ENCODE results near the gene HENMT1.

The HENMT1 gene

GRCh38 chr1:108601708-108602410 is 59.0 kb downstream of the HENMT1 start:
- Histone ChIP-seq H3K27ac (ENCODE audit: extremely low read depth, low read depth, low read length) (no peak overlapping the region), H3K4me3 (ENCODE audit: low read depth, low read length) (no peak overlapping the region), H3K9me3 (ENCODE audit: control insufficient read depth, insufficient read depth, low read depth, low read length) (no peaks in the 10 kb centered on the region), H3K4me1 (ENCODE audit: control insufficient read depth, insufficient read depth, low read length) (peaks cover 2% of the 10 kb centered on the region; the same call in 1 of the 2 replicates), H3K36me3 (ENCODE audit: control insufficient read depth in 2 of 2, insufficient read depth in 1 of 2, low read length in 2 of 2) (peaks cover 0 to 21% of the 10 kb centered on the region in 2 experiments; a peak in 1 of 3 replicates)
- TF ChIP-seq GFI1B (tag by site-specific recombination; IDR thresholded peaks at IDR 0.05): no peak
- no peak for TF ChIP-seq ZNF677 (tag by site-specific recombination; IDR thresholded peaks at IDR 0.05)
- TF ChIP-seq ZBTB26 (tag by site-specific recombination; optimal IDR thresholded peaks at IDR 0.05): no peak
- TF ChIP-seq HIC1 (tag by site-specific recombination; IDR thresholded peaks at IDR 0.05): no peak
- TF ChIP-seq ZNF558 (tag by site-specific recombination; IDR thresholded peaks at IDR 0.05): no peak
- TF ChIP-seq REPIN1 (tag by site-specific recombination; IDR thresholded peaks at IDR 0.05; ENCODE audit: low read depth): no peak
- TF ChIP-seq ZNF157 (tag by site-specific recombination; IDR thresholded peaks at IDR 0.05): no peak
- no peak for TF ChIP-seq FEZF1 (tag by site-specific recombination; IDR thresholded peaks at IDR 0.05)
- no peak for TF ChIP-seq ZNF211 (tag by site-specific recombination; IDR thresholded peaks at IDR 0.05; ENCODE audit: low read depth)
- TF ChIP-seq ZNF121 (tag by site-specific recombination; IDR thresholded peaks at IDR 0.05): no peak
- no peak for TF ChIP-seq ZNF76 (tag by site-specific recombination; IDR thresholded peaks at IDR 0.05; ENCODE audit: borderline replicate concordance, low read depth)
- TF ChIP-seq TSHZ1 (tag by site-specific recombination; IDR thresholded peaks at IDR 0.05; ENCODE audit: borderline replicate concordance): no peak
- no peak for TF ChIP-seq ZNF707 (tag by site-specific recombination; IDR thresholded peaks at IDR 0.05)
- no peak for TF ChIP-seq ZNF239 (tag by site-specific recombination; IDR thresholded peaks at IDR 0.05)
- no peak for TF ChIP-seq ZBTB1 (tag by site-specific recombination; IDR thresholded peaks at IDR 0.05)
- TF ChIP-seq ZNF26 (tag by site-specific recombination; IDR thresholded peaks at IDR 0.05): no peak
- no peak for TF ChIP-seq ZNF24 (tag by site-specific recombination; IDR thresholded peaks at IDR 0.05)
- TF ChIP-seq BCL6B (tag by site-specific recombination; IDR thresholded peaks at IDR 0.05): no peak
- TF ChIP-seq ZNF140 (tag by site-specific recombination; IDR thresholded peaks at IDR 0.05): no peak
- TF ChIP-seq ZNF19 (tag by site-specific recombination; IDR thresholded peaks at IDR 0.05; ENCODE audit: low read depth): no peak
- ChIA-PET POLR2A (no interaction called here), CTCF (no interaction called here)

Measured in HEK293 (cell line).